Mucosa of rectum (tissue), 2 donors: ENCODE data around the gene KCTD8.
"Not testable (repeated sequence)": the region's sequence is repeated elsewhere in the genome, so short reads cannot be mapped to it uniquely, and the experiment has no call there.

Source experiments
- H3K27ac ChIP-seq, 2 donors: one replicate each; pipeline ENCODE4 v1.7.0; 2013; ENCODE audit warnings: inconsistent platforms in 2 of 2, low read depth in 2 of 2, low read length in 2 of 2
- H3K27me3 ChIP-seq, 2 donors: one replicate each; pipeline ENCODE4 v1.7.0; 2013; ENCODE audit warnings: low read length in 2 of 2; ENCODE audit not compliant: control insufficient read depth in 2 of 2, insufficient read depth in 2 of 2
- H3K36me3 ChIP-seq, 2 donors: one replicate each; pipeline ENCODE4 v1.7.0; 2013; ENCODE audit warnings: low read length in 2 of 2; ENCODE audit not compliant: control insufficient read depth in 2 of 2, insufficient read depth in 2 of 2
- H3K4me1 ChIP-seq, 2 donors: one replicate each; pipeline ENCODE4 v1.7.0; 2013; ENCODE audit warnings: low read length in 2 of 2, mild to moderate bottlenecking in 1 of 2; ENCODE audit not compliant: control insufficient read depth in 2 of 2, insufficient read depth in 2 of 2
- H3K4me3 ChIP-seq, 2 donors: one replicate each; pipeline ENCODE4 v1.7.0; 2013; ENCODE audit warnings: low read length in 2 of 2
- H3K9ac ChIP-seq, 2 donors: one replicate each; pipeline ENCODE4 v1.7.0; 2013; ENCODE audit warnings: low read length in 2 of 2, low read depth in 1 of 2, mild to moderate bottlenecking in 1 of 2
- H3K9me3 ChIP-seq, 2 donors: one replicate each; pipeline ENCODE4 v1.7.0; 2013; ENCODE audit warnings: low read length in 2 of 2; ENCODE audit not compliant: control insufficient read depth in 2 of 2
- donor health status: healthy.
- donor health status: Normal muscosa, but diverticular disease.

KCTD8 gene

DNA sequence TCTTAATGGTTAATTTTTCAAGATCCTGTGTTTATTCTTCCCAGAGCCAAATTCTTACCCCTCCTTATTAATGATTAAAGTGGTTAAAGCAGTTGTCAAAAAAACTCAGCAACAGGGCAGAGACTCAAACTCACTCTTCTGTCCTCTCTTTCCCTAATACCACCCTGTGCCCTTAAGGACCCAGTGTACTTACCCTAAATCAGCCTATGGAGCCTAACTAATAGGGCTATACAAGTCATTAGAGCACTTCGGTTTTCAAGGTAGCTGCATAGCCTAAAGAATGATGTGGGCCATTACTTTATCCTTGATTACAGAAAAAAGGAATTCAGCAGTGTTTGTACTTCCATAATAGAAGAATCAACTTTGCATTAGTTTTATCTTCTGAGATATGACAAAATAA lies 216.3 kb downstream of the KCTD8 start:
- Histone ChIP-seq H3K27me3 (no peaks in the 10 kb centered on the region), H3K27ac (no peak overlapping the region)

DNA sequence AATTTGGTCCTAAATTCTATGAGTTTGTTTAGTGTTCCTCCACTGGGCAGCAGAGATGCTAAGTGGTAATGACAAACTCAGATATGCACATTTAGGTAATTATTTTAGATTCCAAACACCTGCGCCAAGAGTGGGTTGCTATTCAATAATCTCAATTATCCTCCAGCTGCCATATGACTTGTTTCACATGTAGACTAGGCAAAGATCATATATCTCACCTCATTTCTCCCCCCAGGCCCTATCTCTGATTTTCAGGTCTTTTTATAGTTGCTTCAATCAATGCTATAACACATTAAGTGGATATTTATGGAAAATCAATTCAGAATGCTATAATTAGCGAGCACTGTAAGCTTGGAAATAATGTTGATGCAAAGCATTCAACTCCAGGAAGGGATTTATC lies 217.6 kb downstream of the KCTD8 start:
- Histone ChIP-seq H3K27me3 (no peaks in the 10 kb centered on the region), H3K9ac (no peak overlapping the region), H3K36me3 (no peaks in the 10 kb centered on the region), H3K9me3 (peaks cover 2 to 4% of the 10 kb centered on the region in 2 donors), H3K27ac (no peak overlapping the region), H3K4me3 (no peak overlapping the region), H3K4me1 (no peaks in the 10 kb centered on the region)

More for the DNA sequence above, 216.3 kb downstream of the KCTD8 start:
- Histone ChIP-seq H3K9ac (no peak overlapping the region), H3K4me3 (no peak overlapping the region), H3K36me3 (no peaks in the 10 kb centered on the region), H3K9me3 (peaks cover 2 to 5% of the 10 kb centered on the region in 2 donors), H3K4me1 (no peaks in the 10 kb centered on the region)

DNA sequence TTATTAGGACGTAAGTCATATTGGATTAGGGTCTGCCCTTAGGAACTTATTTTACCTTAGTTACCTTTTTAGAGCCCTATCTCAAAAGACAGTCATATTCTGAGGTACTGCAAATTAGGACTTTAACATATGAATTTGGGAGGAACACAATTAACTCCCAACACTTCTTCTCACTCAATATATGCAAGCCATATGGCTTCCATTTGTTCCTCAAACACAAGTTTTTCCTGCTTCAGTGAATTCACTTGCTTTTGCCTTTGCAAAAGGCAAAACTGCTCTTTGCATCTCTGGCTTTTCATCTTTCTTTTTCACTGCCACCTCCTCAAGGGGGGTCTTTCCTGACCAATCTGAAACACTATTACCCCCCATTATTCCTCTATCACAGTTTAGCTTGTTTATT lies 220.3 kb downstream of the KCTD8 start:
- H3K4me3 ChIP-seq = no peak overlapping the region
- H3K4me1 ChIP-seq = no peaks in the 10 kb centered on the region
- H3K9me3 ChIP-seq = peaks cover 0 to 3% of the 10 kb centered on the region in 2 donors
- H3K27me3 ChIP-seq = no peaks in the 10 kb centered on the region
- H3K9ac ChIP-seq = no peak overlapping the region
- no peaks in the 10 kb centered on the region for H3K36me3 ChIP-seq
- no peak overlapping the region for H3K27ac ChIP-seq

DNA sequence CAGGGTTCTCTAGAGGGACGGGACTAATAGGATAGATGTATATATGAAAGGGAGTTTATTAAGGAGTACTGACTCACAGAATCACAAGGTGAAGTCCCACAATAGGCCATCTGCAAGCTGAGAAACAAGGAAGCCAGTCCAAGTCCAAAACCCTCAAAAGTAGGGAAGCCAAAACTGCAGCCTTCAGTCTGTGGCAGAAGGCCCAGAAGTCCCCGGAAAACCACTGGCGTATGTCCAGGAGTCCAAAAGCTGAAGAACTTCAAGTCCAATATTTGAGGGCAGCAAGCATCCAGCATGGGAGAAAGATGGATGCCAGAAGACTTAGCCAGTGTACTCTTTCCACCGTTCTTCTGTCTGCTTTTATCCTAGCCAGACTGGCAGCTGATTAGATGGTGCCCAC lies 227.2 kb downstream of the KCTD8 start:
- no peaks in the 10 kb centered on the region for H3K27me3 ChIP-seq
- H3K4me1 ChIP-seq = no peaks in the 10 kb centered on the region
- H3K4me3 ChIP-seq = no peak overlapping the region
- H3K9me3 ChIP-seq = no peaks in the 10 kb centered on the region
- H3K27ac ChIP-seq = no peak overlapping the region
- H3K9ac ChIP-seq = no peak overlapping the region
- H3K36me3 ChIP-seq = no peaks in the 10 kb centered on the region

DNA sequence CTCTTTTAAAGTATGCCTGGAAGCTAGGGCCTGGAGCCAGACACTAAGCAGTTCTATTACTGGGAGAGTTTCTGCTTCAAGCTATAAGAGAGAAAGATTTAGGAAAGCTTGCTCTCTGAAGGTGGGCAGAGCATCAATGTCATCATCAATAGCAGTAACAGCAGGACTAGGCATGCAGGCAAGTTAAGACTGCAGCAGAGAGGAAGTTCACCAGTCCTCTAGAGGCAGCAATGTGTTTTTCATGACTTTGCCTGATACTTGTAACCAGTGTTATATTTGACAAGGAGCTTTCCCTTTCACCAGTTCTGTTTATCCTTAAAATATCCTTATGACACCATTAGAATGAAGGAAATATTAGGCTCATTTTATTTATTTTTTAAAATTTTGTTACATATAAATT lies 237.9 kb downstream of the KCTD8 start:
- Histone ChIP-seq H3K4me3 (no peak overlapping the region), H3K4me1 (no peaks in the 10 kb centered on the region), H3K27me3 (no peaks in the 10 kb centered on the region), H3K36me3 (no peaks in the 10 kb centered on the region), H3K27ac (no peak overlapping the region), H3K9ac (no peak overlapping the region), H3K9me3 (no peaks in the 10 kb centered on the region)

DNA sequence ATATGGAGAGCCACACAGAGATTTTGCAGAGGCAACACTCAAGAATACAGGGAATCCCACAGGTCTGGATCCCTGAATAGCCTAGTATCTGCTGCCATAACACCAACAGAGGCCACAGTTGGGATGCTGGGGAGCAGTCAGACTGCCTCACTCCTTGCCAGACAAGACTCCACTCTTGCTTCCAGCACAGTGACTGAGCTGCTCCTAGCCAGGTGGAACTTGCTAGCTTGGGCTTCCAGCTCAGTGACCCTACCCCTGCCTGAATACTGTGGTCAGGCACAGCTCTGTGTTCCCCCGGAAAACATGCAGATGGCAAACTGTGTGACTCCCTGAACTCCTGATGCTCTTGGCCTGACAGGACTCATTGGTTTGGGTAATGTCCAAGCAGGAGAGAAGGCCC lies 251.8 kb downstream of the KCTD8 start:
- Histone ChIP-seq H3K36me3 (no peaks in the 10 kb centered on the region), H3K9me3 (no peaks in the 10 kb centered on the region), H3K27me3 (no peaks in the 10 kb centered on the region), H3K9ac (no peak overlapping the region), H3K4me1 (no peaks in the 10 kb centered on the region), H3K27ac (no peak overlapping the region), H3K4me3 (no peak overlapping the region)

DNA sequence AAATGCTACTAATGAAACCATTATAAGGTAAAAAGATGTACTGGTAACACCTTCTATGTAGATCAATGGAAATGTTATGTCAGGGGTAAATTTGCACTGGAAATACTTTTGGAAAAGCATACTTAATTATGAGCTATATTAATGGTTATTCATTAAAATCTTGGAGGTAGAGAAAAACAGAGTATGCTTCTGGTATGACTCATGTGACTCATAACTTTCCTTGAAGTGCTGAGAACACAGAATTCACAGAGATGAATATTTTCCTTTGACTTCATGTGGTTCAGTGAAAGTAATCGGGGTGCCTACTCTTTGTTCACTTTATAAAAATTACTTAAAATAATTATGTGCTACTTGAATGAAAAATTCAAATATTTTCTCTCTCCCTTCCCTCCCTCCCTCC lies 254.2 kb downstream of the KCTD8 start:
- H3K9ac ChIP-seq = no peak overlapping the region
- no peaks in the 10 kb centered on the region for H3K27me3 ChIP-seq
- H3K4me3 ChIP-seq = no peak overlapping the region
- H3K4me1 ChIP-seq = no peaks in the 10 kb centered on the region
- H3K9me3 ChIP-seq = no peaks in the 10 kb centered on the region
- H3K36me3 ChIP-seq = no peaks in the 10 kb centered on the region
- H3K27ac ChIP-seq = no peak overlapping the region

DNA sequence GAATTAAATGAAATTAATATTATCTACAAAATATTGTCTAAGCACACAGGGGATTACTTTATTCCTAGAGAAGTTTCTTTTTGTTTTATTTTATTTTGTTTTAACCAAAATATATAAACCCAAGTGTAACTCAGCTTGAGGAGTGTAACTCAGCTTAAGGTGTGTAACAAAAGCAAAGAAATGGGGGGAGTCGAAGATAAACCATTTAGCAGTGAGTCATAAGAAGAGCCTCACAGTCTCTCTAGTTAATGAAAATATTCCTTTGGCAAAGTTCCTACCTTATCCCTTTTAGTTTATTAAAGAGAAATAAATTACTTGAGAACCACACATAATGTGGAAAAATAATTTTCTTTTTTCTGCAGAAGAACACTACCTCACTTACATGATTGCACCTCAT lies 261.8 kb downstream of the KCTD8 start:
- Histone ChIP-seq H3K4me1 (no peaks in the 10 kb centered on the region), H3K27ac (no peak overlapping the region), H3K9ac (no peak overlapping the region), H3K4me3 (no peak overlapping the region), H3K27me3 (no peaks in the 10 kb centered on the region), H3K36me3 (no peaks in the 10 kb centered on the region), H3K9me3 (no peaks in the 10 kb centered on the region)

DNA sequence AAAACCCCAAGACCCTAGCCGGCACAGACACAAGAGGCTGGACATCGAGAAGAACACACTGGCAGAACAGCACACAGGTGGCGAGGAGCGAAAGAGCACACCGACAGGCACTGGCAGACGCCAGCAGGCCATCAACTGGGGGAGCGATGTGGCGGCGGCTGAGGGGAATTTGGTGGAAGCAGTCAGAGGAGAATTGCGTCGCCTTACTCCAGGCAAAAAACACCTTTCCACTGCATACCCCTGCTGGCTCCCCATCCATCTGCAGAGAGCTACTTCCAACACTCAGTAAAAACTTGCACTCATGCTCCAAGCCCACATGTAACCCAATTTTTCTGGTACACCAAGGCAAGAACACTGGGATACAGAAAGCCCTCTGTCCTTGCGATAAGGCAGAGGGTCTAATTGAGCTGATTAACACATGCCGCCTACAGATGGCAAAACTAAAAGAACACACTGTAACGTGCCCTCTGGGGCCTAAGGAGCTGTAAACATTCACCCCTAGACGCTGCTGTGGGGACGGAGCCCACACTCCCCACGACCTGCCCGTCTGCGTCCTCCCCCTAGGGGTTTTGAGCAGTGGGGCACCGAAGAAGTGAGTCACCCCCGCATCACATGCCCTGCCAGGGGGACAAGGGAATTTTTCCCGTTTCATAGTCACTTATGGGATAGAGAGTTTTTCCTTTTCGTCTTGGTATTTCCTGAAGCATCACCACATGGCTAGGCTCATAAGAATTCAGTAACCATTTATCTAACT lies 262.3 kb downstream of the KCTD8 start:
- H3K4me1 ChIP-seq = no peaks in the 10 kb centered on the region
- H3K9me3 ChIP-seq = no peaks in the 10 kb centered on the region
- H3K36me3 ChIP-seq = no peaks in the 10 kb centered on the region
- H3K27me3 ChIP-seq = no peaks in the 10 kb centered on the region
- no peak overlapping the region for H3K27ac ChIP-seq
- no peak overlapping the region for H3K4me3 ChIP-seq
- H3K9ac ChIP-seq = no peak overlapping the region

DNA sequence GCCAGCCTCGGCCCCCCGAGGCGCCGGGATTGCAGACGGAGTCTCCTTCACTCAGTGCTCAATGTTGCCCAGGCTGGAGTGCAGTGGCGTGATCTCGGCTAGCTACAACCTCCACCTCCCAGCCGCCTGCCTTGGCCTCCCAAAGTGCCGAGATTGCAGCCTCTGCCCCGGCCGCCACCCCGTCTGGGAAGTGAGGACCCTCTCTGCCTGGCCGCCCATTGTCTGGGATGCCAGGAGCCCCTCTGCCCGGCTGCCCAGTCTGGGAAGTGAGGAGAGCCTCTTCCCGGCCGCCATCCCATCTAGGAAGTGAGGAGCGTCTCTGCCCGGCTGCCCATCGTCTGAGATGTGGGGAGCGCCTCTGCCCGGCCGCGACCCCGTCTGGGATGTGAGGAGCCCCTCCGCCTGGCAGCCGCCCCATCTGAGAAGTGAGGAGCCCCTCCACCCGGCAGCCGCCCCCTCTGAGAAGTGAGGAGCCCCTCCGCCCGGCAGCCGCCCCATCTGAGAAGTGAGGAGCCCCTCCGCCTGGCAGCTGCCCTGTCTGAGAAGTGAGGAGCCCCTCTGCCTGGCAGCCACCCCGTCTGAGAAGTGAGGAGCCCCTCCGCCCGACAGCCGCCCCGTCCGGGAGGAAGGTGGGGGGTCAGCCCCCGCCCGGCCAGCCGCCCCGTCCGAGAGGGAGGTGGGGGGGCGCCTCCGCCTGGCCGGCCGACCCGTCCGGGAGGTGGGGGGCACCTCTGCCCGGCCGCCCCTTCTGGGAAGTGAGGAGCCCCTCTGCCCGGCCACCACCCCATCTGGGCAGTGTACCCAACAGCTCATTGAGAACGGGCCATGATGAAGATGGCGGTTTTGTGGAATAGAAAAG lies 266.9 kb downstream of the KCTD8 start:
- H3K27me3 ChIP-seq, H3K4me1 ChIP-seq, H3K36me3 ChIP-seq, H3K27ac ChIP-seq, H3K9ac ChIP-seq, H3K9me3 ChIP-seq, H3K4me3 ChIP-seq: not testable (repeated sequence)
